Upper lobe of left lung (tissue), 6 donors: ENCODE data around the gene HABP4. TPM values are rescaled to one million over a fixed set of nuclear protein-coding genes. Genes with fewer than 3 reads are reported as not detected.
A peak's percentile ranks its signal among the peaks of the same experiment; 100 is the strongest.

Experiments used
- ATAC-seq, 2 donors: fragments of 200-7000 bp; cut with Tn5 transposase; one replicate each; pipeline ENCODE4 v1.9.1; 2022; ENCODE audit warnings: mild to moderate bottlenecking in 2 of 2, moderate library complexity in 2 of 2; ENCODE audit not compliant: low FRiP score in 2 of 2
- DNase-seq, 2 donors: peaks; one replicate each; pipeline ENCODE4 v3.0.0-alpha.2; 2019 to 2020
- H3K27ac ChIP-seq, 4 donors: fragments of 200-600 bp; sonication (generic); one replicate each; pipeline ENCODE4 v1.5.1; 2016 to 2019
- H3K27me3 ChIP-seq, 4 donors: fragments of 200-600 bp; sonication (generic); one replicate each; pipeline ENCODE4 v1.5.1; 2017 to 2019
- H3K36me3 ChIP-seq, 4 donors: fragments of 200-600 bp; sonication (generic); one replicate each; pipeline ENCODE4 v1.5.1; 2016 to 2019
- H3K4me1 ChIP-seq, 4 donors: fragments of 200-600 bp; sonication (generic); one replicate each; pipeline ENCODE4 v1.5.1; 2018 to 2019
- H3K4me3 ChIP-seq, 4 donors: fragments of 200-600 bp; sonication (generic); one replicate each; pipeline ENCODE4 v1.5.1; 2017 to 2019; ENCODE audit warnings: mild to moderate bottlenecking in 2 of 4, moderate library complexity in 1 of 4
- H3K9me3 ChIP-seq, 4 donors: fragments of 200-600 bp; sonication (generic); one replicate each; pipeline ENCODE4 v1.5.1; 2018 to 2019
- EP300 ChIP-seq, 4 donors: sonication (generic); formaldehyde crosslinking; IDR thresholded peaks; one replicate each; pipeline ENCODE4 v1.5.1; 2017; ENCODE audit warnings: antibody characterized with exemption in 4 of 4, control low read depth in 2 of 4
- POLR2A ChIP-seq, 4 donors: fragments of 450-650 bp; IDR thresholded peaks; one replicate each; pipeline ENCODE4 v1.5.1; 2016 to 2017; ENCODE audit warnings: antibody characterized with exemption in 4 of 4, mild to moderate bottlenecking in 2 of 4
- POLR2AphosphoS5 ChIP-seq, 2 donors: sonication (generic); formaldehyde crosslinking; IDR thresholded peaks; one replicate each; pipeline ENCODE4 v1.5.1; 2017; ENCODE audit warnings: antibody characterized with exemption in 2 of 2
- WGBS, 2 donors: methylation state at CpG; one replicate each; pipeline ENCODE4 v1.1.5; 2017 to 2018; 5-methylcytosine and 5-hydroxymethylcytosine counted together
- total RNA-seq, 6 donors: library from RNA; depleted of rRNA in 4 of 6; stranded (reverse); fragments of >200 nt in 4 of 6; gene quantifications; one replicate each; pipeline versions ENCODE4 v1.1.0 to v1.2.1, GENCODE V29; 2016 to 2021
- TF ChIP-seq, protein P1 (sequence below), 6 experiments: fragments of 450-650 bp in 4 of 6; fragments of 200-600 bp in 2 of 6; sonication (generic) in 2 of 6; IDR thresholded peaks; one replicate each; pipeline ENCODE4 v1.5.1; 2016 to 2019; ENCODE audit warnings: antibody characterized with exemption in 6 of 6
- donor health status: DM: no; HTN: no; CAD: no; lungs with moderate emphysema.
- donor health status: DM: no; HTN: yes; CAD: no; lungs with severe emphysema.

The HABP4 gene
- total RNA-seq, 6 donors from 2014 or later = 3.1 to 14.6 (median 9.7) TPM

GRCh38 chr9:96461336-96461735, 11.4 kb downstream of the HABP4 start:
- H3K4me1 ChIP-seq = no peaks in the 10 kb centered on the region
- TF ChIP-seq POLR2A (IDR thresholded peaks at IDR 0.05) (no peak), EP300 (IDR thresholded peaks at IDR 0.05) (no peak), POLR2AphosphoS5 (IDR thresholded peaks at IDR 0.05) (no peak)
- TF ChIP-seq, protein P1, sequence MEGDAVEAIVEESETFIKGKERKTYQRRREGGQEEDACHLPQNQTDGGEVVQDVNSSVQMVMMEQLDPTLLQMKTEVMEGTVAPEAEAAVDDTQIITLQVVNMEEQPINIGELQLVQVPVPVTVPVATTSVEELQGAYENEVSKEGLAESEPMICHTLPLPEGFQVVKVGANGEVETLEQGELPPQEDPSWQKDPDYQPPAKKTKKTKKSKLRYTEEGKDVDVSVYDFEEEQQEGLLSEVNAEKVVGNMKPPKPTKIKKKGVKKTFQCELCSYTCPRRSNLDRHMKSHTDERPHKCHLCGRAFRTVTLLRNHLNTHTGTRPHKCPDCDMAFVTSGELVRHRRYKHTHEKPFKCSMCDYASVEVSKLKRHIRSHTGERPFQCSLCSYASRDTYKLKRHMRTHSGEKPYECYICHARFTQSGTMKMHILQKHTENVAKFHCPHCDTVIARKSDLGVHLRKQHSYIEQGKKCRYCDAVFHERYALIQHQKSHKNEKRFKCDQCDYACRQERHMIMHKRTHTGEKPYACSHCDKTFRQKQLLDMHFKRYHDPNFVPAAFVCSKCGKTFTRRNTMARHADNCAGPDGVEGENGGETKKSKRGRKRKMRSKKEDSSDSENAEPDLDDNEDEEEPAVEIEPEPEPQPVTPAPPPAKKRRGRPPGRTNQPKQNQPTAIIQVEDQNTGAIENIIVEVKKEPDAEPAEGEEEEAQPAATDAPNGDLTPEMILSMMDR (IDR thresholded peaks at IDR 0.05) = no peak
- 93 to 95% methylated on average over 8 of the region's 8 CpGs for WGBS, 2 donors

DNA sequence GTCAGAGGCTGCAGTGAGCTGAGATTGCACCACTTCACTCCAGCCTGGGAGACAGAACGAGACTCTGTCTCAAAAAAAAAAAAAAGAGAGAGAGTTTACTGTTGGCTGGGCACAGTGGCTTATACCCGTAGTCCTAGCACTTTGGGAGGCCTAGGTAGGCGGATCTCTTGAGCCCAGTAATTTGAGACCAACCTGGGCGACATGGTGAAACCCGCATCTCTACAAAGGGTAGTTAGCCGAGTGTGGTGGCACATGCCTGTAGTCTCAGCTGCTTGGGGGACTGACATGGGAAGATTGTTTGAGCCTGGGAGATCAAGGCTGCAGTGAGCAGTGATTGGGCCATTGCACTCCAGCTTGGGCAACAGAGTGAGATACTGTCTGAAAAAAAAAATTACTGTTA, 12.6 kb downstream of the HABP4 start:
- H3K27me3 ChIP-seq = no peaks in the 10 kb centered on the region
- H3K4me1 ChIP-seq = no peaks in the 10 kb centered on the region
- no peak for ATAC-seq
- WGBS, 2 donors = 93 to 95% methylated on average over 6 of the region's 6 CpGs
- no peaks in the 10 kb centered on the region for H3K9me3 ChIP-seq
- no peak overlapping the region for H3K4me3 ChIP-seq
- H3K36me3 ChIP-seq = peaks cover 0 to 25% (median 0%) of the 10 kb centered on the region in 4 donors
- no peak for DNase-seq
- H3K27ac ChIP-seq = no peak overlapping the region
- TF ChIP-seq, protein P1 (IDR thresholded peaks at IDR 0.05) = no peak
- no peak for TF ChIP-seq EP300 (IDR thresholded peaks at IDR 0.05)
- TF ChIP-seq POLR2AphosphoS5 (IDR thresholded peaks at IDR 0.05) = no peak
- no peak for TF ChIP-seq POLR2A (IDR thresholded peaks at IDR 0.05)

More at GRCh38 chr9:96461336-96461735, 11.4 kb downstream of the HABP4 start:
- DNase-seq = no peak
- Histone ChIP-seq H3K9me3 (no peaks in the 10 kb centered on the region), H3K27ac (no peak overlapping the region), H3K27me3 (no peaks in the 10 kb centered on the region), H3K36me3 (peaks cover 0 to 15% (median 0%) of the 10 kb centered on the region in 4 donors), H3K4me3 (no peak overlapping the region)
- ATAC-seq = no peak

DNA sequence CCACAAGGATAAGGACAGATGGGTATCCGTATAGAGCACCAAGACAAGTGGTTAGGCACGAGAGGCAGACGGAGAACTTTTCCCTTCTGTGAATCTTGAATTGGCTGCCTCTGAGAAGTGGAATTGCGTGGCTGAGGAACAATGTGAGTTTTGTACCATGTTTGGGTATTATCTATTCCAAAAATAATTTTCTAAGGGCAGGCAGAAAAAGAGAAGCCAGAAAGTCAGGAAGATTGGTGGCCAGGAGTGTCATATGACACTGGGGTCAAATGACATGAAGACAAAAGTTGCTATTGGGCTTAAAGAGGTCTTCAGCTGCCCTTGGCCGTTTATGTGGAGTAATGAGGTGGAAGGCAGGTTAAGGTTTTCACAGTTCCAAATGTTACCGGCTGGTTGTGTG, 14.5 kb downstream of the HABP4 start:
- Histone ChIP-seq H3K36me3 (peaks cover 0 to 39% (median 0%) of the 10 kb centered on the region in 4 donors), H3K27ac (no peak overlapping the region), H3K9me3 (no peaks in the 10 kb centered on the region), H3K27me3 (no peaks in the 10 kb centered on the region), H3K4me3 (no peak overlapping the region), H3K4me1 (no peaks in the 10 kb centered on the region)
- DNase-seq (no peak), ATAC-seq (no peak)
- WGBS, 2 donors = 86 to 93% methylated on average over 6 of the region's 6 CpGs
- TF ChIP-seq POLR2AphosphoS5 (IDR thresholded peaks at IDR 0.05) (no peak), EP300 (IDR thresholded peaks at IDR 0.05) (no peak), POLR2A (IDR thresholded peaks at IDR 0.05) (no peak)
- TF ChIP-seq, protein P1 (IDR thresholded peaks at IDR 0.05) = no peak

DNA sequence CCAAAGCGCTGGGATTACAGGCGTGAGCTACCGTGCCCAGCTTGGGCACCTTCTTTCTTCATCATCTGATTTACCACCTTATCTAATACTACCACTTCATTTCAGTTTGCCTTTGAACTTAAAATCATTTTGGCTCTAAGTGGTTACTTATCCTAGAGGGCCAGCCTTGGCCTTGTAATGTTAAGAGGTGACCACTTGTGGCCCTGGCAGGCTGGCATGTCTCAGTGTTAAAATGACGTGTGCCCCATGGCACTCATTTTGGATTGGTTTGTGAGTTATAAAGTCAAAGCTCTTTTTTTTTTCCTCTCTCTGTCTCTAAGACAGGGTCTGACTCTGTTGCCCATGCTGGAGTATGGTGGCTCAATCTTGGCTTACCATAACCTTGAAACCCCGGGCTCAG, 17.8 kb downstream of the HABP4 start:
- H3K9me3 ChIP-seq = no peaks in the 10 kb centered on the region
- no peak overlapping the region for H3K4me3 ChIP-seq
- peaks cover 0 to 69% (median 7%) of the 10 kb centered on the region in 4 donors for H3K36me3 ChIP-seq
- ATAC-seq (peak in 1 of 2 donors; percentile 65), DNase-seq (peak in 1 of 2 donors; percentile 57)
- TF ChIP-seq, protein P1 (IDR thresholded peaks at IDR 0.05) = no peak
- TF ChIP-seq POLR2A (IDR thresholded peaks at IDR 0.05) (no peak), POLR2AphosphoS5 (IDR thresholded peaks at IDR 0.05) (no peak), EP300 (IDR thresholded peaks at IDR 0.05) (no peak)
- WGBS, 2 donors = 74% methylated on average over 5 of the region's 5 CpGs
- H3K27ac ChIP-seq = no peak overlapping the region
- no peaks in the 10 kb centered on the region for H3K4me1 ChIP-seq
- no peaks in the 10 kb centered on the region for H3K27me3 ChIP-seq

- Histone ChIP-seq H3K27me3 (no peaks in the 10 kb centered on the region), H3K9me3 (no peaks in the 10 kb centered on the region), H3K4me1 (no peaks in the 10 kb centered on the region), H3K36me3 (peaks cover 0 to 30% (median 10%) of the 10 kb centered on the region in 4 donors), H3K27ac (no peak overlapping the region), H3K4me3 (no peak overlapping the region)
- ATAC-seq = no peak
- WGBS, 2 donors = 95 to 96% methylated on average over 4 of the region's 4 CpGs
- TF ChIP-seq POLR2AphosphoS5 (IDR thresholded peaks at IDR 0.05) (no peak), POLR2A (IDR thresholded peaks at IDR 0.05) (no peak), EP300 (IDR thresholded peaks at IDR 0.05) (no peak)
- TF ChIP-seq, protein P1 (IDR thresholded peaks at IDR 0.05) = no peak
- no peak for DNase-seq
Measured at GRCh38 chr9:96476013-96476412, 26.0 kb downstream of the HABP4 start.
